SH-SY5Y (cell line): ENCODE measurements around the gene CIDEC.

Experiments
- GATA2 ChIP-seq: IDR thresholded peaks from 2 replicates; pipeline ENCODE4 v1.6.1; 2011; ENCODE audit warnings: mild to moderate bottlenecking, low read depth, low read length
- GATA3 ChIP-seq: IDR thresholded peaks from 2 replicates; pipeline ENCODE4 v1.6.1; 2011; ENCODE audit warnings: low read depth, mild to moderate bottlenecking, low read length, moderate library complexity

DNA sequence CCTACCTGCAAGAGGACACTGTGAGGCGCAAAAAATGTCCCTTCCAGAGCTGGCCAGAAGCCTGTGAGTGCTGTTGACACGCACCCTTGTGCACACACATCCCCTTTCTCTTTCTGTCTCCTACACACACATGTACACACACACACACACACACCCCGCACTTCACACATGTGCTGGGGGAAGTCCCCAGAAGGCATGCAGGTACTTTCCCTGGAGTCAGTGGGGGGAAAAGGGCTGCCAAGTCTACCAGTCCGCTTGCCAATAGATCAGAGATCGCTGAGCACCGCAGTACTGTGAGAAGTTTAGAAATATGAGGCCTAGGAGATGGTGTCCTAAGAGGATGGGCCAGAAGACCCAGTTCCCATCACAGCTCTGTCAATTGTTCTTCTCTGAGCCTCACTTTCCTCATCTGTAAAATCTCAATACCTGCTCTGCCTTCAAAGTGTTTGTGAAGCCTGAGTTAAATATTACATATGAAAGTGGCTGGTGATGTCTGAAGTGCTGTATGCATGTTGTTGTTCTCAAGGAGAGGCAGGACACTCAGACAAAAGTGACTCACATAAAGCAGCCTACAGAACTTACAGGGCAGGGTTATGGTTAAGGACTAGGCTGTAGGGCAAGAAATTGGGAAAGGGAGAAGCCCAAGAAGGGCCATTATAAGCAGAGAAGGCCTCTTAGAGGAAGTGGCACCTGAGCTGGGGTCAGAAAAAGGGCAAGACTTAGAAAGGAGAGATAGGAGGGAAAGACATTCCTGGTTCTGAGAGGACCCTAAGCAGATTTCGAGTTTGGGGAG, 29.4 kb upstream of the CIDEC start:
- TF ChIP-seq GATA2 = no peak
- TF ChIP-seq GATA3 = no peak
